OCI-LY3 (cell line): Measurements from ENCODE around the gene ARHGAP29.

ENCODE experiments used
- CTCF ChIP-seq: fragments of 200-600, 300-600 bp; sonication (generic); IDR thresholded peaks from 2 replicates; pipeline ENCODE4 v1.5.1; 2014; ENCODE audit warnings: antibody characterized with exemption, low read length, low read depth
- EZH2phosphoT487 ChIP-seq: fragments of 200-600 bp; shearing (Covaris generic); IDR thresholded peaks from 2 replicates; pipeline ENCODE4 v1.6.1; 2018; ENCODE audit warnings: antibody characterized with exemption, mixed run types, low read depth

GRCh38 chr1:94281361-94282142, 44.2 kb upstream of the ARHGAP29 start:
- TF ChIP-seq CTCF (no peak), EZH2phosphoT487 (no peak)
